IMR-90 (cell line): ENCODE measurements around the gene FOSL1.

Experiments
- CEBPB ChIP-seq: IDR thresholded peaks from 2 replicates; pipeline ENCODE4 v1.6.1; 2012; ENCODE audit warnings: low read depth, low read length, improper control_type of control experiment
- POLR2A ChIP-seq: IDR thresholded peaks from 2 replicates; pipeline ENCODE4 v1.6.1; 2012; ENCODE audit warnings: mild to moderate bottlenecking, low read depth, low read length
- TF ChIP-seq, protein P1 (sequence below): conservative IDR thresholded peaks from 2 replicates; pipeline ENCODE4 v1.5.1; 2012; ENCODE audit warnings: mild to moderate bottlenecking, low read depth, low read length, improper control_type of control experiment

DNA sequence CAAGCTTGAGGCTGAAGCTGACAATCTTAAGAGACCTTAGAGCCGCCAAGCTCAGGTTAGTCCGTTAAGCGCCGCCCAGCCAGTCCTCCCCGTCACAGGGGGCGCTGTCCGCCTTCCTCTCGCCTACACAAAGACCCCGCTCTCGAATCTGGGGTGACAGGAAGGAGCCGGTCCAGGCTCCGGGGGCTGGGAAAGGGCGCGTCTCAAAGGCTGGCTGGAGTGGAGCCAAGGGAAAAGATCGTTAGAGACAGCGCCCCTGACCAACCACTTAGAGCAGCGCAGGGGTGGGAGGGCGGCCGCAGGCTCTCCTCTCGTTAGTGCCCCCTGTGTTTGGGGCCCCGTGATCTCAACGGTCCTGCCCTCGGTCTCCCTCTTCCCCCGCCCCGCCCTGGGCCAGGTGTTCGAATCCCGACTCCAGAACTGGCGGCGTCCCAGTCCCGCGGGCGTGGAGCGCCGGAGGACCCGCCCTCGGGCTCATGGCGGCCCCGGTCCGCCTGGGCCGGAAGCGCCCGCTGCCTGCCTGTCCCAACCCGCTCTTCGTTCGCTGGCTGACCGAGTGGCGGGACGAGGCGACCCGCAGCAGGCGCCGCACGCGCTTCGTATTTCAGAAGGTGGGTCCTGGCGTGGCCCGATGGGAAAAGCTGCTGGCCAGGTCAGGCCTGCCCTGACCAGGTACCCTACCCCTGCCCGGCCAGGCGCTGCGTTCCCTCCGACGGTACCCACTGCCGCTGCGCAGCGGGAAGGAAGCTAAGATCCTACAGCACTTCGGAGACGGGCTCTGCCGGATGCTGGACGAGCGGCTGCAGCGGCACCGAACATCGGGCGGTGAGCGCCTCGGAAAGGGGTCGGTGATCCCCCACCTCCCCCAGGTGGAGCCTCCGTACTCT is 39.7 kb downstream of the FOSL1 start, which contains the start of gene MUS81:
- TF ChIP-seq POLR2A: peak; percentile 62; the same call in 1 of the 2 replicates
- TF ChIP-seq, protein P1, sequence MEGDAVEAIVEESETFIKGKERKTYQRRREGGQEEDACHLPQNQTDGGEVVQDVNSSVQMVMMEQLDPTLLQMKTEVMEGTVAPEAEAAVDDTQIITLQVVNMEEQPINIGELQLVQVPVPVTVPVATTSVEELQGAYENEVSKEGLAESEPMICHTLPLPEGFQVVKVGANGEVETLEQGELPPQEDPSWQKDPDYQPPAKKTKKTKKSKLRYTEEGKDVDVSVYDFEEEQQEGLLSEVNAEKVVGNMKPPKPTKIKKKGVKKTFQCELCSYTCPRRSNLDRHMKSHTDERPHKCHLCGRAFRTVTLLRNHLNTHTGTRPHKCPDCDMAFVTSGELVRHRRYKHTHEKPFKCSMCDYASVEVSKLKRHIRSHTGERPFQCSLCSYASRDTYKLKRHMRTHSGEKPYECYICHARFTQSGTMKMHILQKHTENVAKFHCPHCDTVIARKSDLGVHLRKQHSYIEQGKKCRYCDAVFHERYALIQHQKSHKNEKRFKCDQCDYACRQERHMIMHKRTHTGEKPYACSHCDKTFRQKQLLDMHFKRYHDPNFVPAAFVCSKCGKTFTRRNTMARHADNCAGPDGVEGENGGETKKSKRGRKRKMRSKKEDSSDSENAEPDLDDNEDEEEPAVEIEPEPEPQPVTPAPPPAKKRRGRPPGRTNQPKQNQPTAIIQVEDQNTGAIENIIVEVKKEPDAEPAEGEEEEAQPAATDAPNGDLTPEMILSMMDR: peak; percentile 91
- no peak for TF ChIP-seq CEBPB
